NK-92 (cell line): Measurements from ENCODE around the gene ERVH48-1.
A peak's percentile ranks its signal among the peaks of the same experiment; 100 is the strongest.
"Not testable (repeated sequence)": the region's sequence is repeated elsewhere in the genome, so short reads cannot be mapped to it uniquely, and the experiment has no call there.

Source experiments
- DNase-seq: peaks from one replicate; lab custom pipeline; 2025; ENCODE audit not compliant: unreplicated experiment; lab: John Stamatoyannopoulos, UW

The ERVH48-1 gene

DNA sequence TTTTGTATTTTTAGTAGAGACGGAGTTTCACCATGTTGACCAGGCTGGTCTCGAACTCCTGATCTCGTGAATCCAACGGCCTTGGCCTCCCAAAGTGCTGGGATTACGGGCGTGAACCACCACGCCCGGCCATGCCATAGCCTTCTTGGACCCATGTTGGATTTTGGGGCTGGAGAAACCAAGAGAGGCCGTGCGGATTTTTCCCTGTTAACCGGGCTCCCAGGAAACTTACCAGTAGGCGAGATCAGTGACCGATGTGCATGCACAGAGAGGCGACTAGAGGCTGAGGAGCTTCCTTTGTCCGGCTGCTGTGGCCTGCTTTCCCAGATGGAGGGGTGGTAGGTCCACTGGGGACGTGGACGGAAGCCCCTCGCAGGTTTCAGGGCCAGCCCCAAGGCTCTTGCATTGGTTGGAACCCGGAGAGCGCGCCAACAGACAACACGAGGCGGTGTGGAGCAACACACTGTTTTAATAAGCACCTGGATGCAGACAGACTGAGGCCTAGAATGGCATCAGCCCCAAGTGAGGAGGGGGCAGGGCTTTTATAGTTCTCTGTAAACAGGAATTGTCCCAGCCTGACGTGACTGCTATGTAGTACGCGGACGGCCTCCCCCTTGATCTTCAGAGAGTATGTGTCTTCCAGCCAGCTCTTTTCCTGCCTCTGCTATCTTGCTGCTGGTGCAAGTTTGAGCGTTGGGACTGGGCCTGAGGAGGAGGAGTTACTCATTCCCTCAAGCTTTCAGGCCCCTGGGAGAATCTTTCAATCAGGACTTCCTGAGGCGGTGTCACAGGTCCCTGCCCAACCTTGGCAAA lies at the start of gene ERVH48-1:
ERVH48-1 (minus strand) TSS at position 517 of the 813 bp plus-strand sequence. CDS start 6,624 bp downstream, outside the sequence.
- DNase-seq = no peak

- DNase-seq = peak; percentile 91
Observed at GRCh38 chr21:42973991-42974831, 48.8 kb upstream of the ERVH48-1 start, which contains the start of gene PKNOX1. PKNOX1 (plus strand) TSS chr21:42974562; CDS start chr21:43004382, 29,820 bp downstream.

GRCh38 chr21:42973309-42973990 lies 48.0 kb upstream of the ERVH48-1 start:
- no peak for DNase-seq

DNA sequence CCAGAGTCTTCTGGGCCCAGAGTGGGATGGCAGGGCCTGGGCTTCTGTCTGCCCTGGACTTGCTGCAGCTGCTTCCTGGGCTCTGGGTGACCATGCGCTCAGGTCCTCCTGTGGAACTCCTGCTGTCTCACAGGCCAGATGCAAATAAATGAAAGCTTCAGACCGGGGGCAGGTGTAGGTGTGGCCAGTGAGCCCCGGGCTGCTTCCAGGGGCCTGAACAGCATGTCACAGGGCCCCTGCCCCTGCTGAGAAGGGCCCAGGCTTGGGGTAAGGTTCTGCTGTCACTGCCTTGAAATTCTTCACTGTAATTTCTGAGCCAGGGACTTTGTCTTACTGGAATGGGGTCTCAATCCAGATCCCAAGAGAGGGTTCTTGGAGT lies 46.5 kb upstream of the ERVH48-1 start:
- DNase-seq = no peak

GRCh38 chr21:42970946-42971653 lies 45.7 kb upstream of the ERVH48-1 start:
- DNase-seq = no peak

GRCh38 chr21:42969193-42969600 lies 43.8 kb upstream of the ERVH48-1 start:
- DNase-seq = no peak

GRCh38 chr21:42967616-42968015 lies 42.2 kb upstream of the ERVH48-1 start:
- DNase-seq = not testable (repeated sequence)

DNA sequence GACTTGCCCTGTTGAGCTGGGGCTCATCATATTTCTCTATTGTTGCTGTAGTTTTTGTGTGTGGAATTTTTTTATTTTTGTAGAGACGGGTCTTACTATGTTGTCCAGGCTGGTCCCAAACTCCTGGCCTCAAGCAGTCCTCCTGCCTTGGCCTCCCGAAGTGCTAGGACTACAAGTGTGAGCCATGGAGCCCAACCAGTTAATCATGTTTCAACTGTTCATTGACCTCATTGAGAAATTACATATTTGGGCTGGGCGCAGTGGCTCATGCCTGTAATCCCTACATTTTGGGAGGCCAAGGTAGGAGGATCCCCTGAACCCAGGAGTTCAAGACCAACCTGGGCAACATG lies 39.8 kb upstream of the ERVH48-1 start:
- DNase-seq = no peak

DNA sequence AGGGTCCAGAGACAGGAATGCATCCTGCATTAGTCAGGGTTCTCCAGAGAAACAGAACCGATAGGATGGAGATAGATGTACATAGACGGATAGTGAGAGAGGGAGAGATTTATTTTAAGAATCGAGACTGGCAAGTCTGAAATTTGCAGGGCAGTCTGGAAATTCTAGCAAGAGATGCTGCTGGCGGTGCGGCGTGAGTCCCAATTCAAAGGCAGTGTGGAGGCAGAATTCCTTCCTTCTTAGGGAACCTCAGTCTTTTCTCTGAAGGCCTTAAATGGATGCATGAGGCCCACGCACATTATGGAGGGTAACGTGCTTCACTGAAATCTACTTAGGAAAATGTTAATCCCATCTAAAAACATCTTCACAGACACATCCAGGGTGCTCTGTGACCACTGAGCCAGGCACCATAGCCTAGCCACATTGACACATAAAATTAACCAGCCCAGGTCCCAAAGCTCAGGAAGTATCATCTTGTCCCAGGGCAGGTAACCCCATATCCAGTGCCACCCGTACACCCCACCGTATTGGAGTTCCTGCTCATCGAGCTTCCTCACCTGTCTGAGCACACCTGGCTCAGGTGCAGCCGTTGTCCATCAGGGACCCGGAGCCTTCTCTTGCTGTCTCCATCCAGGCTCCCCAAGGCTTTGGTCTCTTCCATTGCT lies 39.2 kb upstream of the ERVH48-1 start:
- DNase-seq = no peak

DNA sequence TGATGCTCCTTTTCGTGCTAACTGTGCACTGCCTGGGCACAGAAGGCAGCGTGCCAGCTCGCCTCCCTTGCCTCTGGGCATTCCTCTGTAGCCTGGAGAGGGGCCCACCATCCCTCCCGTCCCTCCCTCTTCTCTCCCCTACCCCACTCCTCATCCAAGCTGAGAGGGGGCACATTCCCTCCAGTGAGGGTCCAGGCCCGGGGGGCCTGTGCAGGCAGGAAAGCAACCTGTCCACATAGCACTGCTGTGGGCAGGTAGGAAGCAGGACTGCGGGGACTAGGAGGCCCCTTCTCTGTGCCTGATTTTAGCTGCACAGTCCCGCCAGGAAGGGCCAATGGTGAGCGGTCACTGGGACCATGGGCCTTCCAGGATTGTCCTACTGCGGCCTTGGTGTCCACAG lies 38.7 kb upstream of the ERVH48-1 start:
- no peak for DNase-seq

- no peak for DNase-seq
Observed at GRCh38 chr21:42962380-42963007, 37.1 kb upstream of the ERVH48-1 start.

GRCh38 chr21:42959728-42960127 lies 34.3 kb upstream of the ERVH48-1 start:
- no peak for DNase-seq

DNA sequence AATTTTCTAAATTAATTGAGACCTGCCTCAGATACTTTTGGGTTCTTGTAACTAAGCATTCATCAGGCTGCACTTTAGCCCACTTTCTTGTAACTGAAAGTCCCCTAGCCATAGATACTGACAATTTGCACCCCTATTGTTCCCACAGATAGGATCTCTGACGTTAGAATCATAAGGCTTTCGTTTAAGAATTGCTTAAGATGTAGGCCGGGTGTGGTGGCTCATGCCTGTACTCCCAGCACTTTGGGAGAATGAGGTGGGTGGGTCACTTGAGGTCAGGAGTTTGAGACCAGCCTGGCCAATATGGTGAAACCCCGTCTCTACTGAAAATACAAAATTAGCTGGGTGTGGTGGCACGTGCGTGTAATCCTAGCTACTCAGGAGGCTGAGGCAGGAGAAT lies 32.7 kb upstream of the ERVH48-1 start:
- not testable (repeated sequence) for DNase-seq

DNA sequence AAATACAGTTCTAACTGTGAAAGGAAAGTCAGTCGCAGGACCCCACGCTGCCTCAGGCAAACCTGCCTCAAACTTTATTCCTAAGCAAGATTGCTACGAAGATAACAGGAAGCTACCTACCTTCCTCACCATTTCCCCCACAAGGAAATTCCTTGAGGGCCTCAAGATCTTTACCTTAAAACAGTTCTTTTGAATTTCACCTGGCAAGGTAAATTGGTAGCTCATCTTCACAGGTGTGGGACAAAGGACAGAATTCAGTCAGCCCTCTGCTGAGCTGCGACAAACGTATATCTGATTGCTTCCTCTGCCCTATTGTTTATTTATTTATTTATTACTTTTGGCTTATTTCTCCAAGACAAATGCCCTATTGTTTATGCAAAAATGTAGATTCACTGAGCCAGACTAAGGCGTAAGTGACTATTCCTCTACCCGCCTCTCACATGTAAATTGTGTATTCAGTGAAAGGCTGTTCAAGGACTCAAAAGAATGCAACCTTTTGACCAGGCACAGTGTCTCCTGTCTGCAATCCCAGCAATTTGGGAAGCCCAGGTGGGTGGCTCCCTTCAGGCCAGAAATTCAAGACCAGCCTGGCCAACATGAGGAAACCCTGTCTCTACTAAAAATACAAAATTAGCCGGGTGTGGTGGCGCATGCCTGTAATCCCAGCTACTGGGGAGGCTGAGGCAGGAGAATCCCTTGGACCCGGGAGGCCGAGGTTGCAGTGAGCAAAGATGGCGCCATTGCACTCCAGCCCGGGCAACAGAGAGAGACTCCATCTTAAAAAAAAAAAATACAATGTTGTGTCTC lies 31.6 kb upstream of the ERVH48-1 start:
- DNase-seq = peak; percentile 97

DNA sequence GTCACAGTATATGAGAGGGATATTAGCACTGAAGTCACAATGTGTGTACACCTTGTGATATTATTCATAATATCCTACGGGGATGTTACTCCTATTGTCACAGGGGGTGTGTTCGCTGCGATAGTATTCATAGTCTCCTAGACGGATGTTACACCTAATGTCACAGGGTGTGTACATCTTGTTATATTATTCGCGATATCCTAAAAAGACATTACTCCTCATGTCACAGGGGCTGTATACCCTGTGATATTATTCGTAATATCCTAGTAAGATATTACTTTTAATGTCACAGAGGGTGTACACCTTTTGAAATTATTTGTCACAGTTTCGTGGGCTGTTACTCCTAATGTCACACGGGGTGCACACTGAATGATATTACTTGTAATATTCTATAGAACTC lies 25.8 kb upstream of the ERVH48-1 start:
- DNase-seq = not testable (repeated sequence)

GRCh38 chr21:42949094-42949755 lies 23.8 kb upstream of the ERVH48-1 start:
- not testable (repeated sequence) for DNase-seq

DNA sequence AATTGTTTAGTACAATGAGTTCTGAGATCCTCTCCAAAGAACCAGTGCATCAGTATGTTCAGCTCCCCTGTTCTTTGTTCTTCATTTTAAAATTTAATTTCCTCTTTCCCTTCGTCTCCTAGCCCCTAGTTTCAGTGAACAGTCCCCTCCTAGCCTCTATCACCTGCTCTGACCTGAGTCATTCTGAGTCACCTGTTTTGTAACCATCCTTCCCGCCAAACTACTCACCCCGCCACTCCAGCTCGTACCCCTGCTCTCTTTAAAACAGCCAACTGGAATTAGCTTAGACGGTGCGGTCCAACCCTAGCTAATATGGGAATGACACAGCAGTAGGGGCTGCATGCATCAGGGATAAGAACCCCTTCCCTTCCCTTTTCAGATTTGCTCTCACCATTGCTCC lies 16.8 kb upstream of the ERVH48-1 start:
- DNase-seq = no peak

- no peak for DNase-seq
Observed at GRCh38 chr21:42941696-42942085, 16.3 kb upstream of the ERVH48-1 start.
